ENCODE data around the gene LRCH4. TPM values are rescaled to one million over a fixed set of nuclear protein-coding genes. Genes with fewer than 3 reads are reported as not detected.
A peak's percentile ranks its signal among the peaks of the same experiment; 100 is the strongest.

The LRCH4 gene
- total and polyA plus RNA-seq, 2 of the 13 experiments (the other 11 are each of a cell fraction or from before 2014, with no cell fraction given) = 7.0 to 9.3 TPM

- TF ChIP-seq HNF4G (IDR thresholded peaks at IDR 0.05; ENCODE audit: borderline replicate concordance, low read depth, low read length) = peak; percentile 15; the same call in 1 of the 2 replicates
- no peak for TF ChIP-seq HNF4G (CRISPR knock-in tag; IDR thresholded peaks at IDR 0.05; ENCODE audit: borderline replicate concordance, low read depth)
- TF ChIP-seq TARDBP (CRISPR knock-in tag; IDR thresholded peaks at IDR 0.05) = no peak; the same call in 1 of the 2 replicates
- no peak for TF ChIP-seq CEBPZ (IDR thresholded peaks at IDR 0.05; ENCODE audit: low read length)
- TF ChIP-seq SP140L (CRISPR knock-in tag; IDR thresholded peaks at IDR 0.05; ENCODE audit: borderline replicate concordance) = no peak
- peak; percentile 38; the same call in 1 of the 2 replicates for TF ChIP-seq UBTF (CRISPR knock-in tag; IDR thresholded peaks at IDR 0.05)
- peak; percentile 24; the same call in 1 of the 2 replicates for TF ChIP-seq ZNF747 (CRISPR knock-in tag; IDR thresholded peaks at IDR 0.05; ENCODE audit: borderline replicate concordance)
- peak; percentile 70; the same call in 1 of the 2 replicates for TF ChIP-seq TFAP4 (IDR thresholded peaks at IDR 0.05; ENCODE audit: borderline replicate concordance, low read depth)
- no peak for TF ChIP-seq STAG1 (CRISPR knock-in tag; IDR thresholded peaks at IDR 0.05)
- 0 out of 2 replicates have a peak, but pooled peaks have one; percentile 60 for TF ChIP-seq SIX1 (CRISPR knock-in tag; IDR thresholded peaks at IDR 0.05; ENCODE audit: borderline replicate concordance)
- TF ChIP-seq ZNF605 (CRISPR knock-in tag; IDR thresholded peaks at IDR 0.05) = 0 out of 2 replicates have a peak, but pooled peaks have one; percentile 40
- TF ChIP-seq SRY (CRISPR knock-in tag; IDR thresholded peaks at IDR 0.05) = no peak
- no peak; the same call in 1 of the 2 replicates for TF ChIP-seq ZNF691 (CRISPR knock-in tag; IDR thresholded peaks at IDR 0.05; ENCODE audit: borderline replicate concordance, low read depth)
- TF ChIP-seq ZNF792 (CRISPR knock-in tag; IDR thresholded peaks at IDR 0.05) = peak; percentile 22; the same call in 1 of the 2 replicates
- no peak for TF ChIP-seq ZNF83 (CRISPR knock-in tag; IDR thresholded peaks at IDR 0.05; ENCODE audit: borderline replicate concordance)
- TF ChIP-seq U2AF2 (IDR thresholded peaks at IDR 0.05; ENCODE audit: low read depth, low read length) = no peak
- TF ChIP-seq SAP130 (CRISPR knock-in tag; IDR thresholded peaks at IDR 0.05; ENCODE audit: low read depth) = peak; percentile 48; the same call in 1 of the 2 replicates
- no peak for TF ChIP-seq ZNF235 (CRISPR knock-in tag; IDR thresholded peaks at IDR 0.05; ENCODE audit: borderline replicate concordance)
- TF ChIP-seq CREB3 (CRISPR knock-in tag; IDR thresholded peaks at IDR 0.05) = no peak
- TF ChIP-seq ZNF720 (CRISPR knock-in tag; IDR thresholded peaks at IDR 0.05) = no peak
- no peak for TF ChIP-seq ZNF678 (CRISPR knock-in tag; IDR thresholded peaks at IDR 0.05)
Observed at GRCh38 chr7:100545360-100546128, 40.4 kb downstream of the LRCH4 start (continued).

Data from HepG2 (cell line).